KMS-11 (cell line): ENCODE measurements around the gene ADAMTS2.

Experiments
- H2AFZ ChIP-seq: fragments of 200-600 bp; sonication (generic); 2 replicates; pipeline ENCODE4 v1.6.1; 2016; ENCODE audit warnings: antibody characterized with exemption, mixed run types, low read depth
- H3K27ac ChIP-seq: fragments of 200-600 bp; sonication (generic); 2 replicates; pipeline ENCODE4 v1.6.1; 2016; ENCODE audit warnings: mild to moderate bottlenecking, mixed run types
- H3K27me3 ChIP-seq: fragments of 200-600 bp; sonication (generic); 2 replicates; pipeline ENCODE4 v1.6.1; 2017; ENCODE audit warnings: mild to moderate bottlenecking, low read depth, mixed run types, moderate library complexity; ENCODE audit not compliant: insufficient read depth
- H3K36me3 ChIP-seq: fragments of 200-600 bp; sonication (generic); 2 replicates; pipeline ENCODE4 v1.6.1; 2017; ENCODE audit warnings: mild to moderate bottlenecking, mixed run types; ENCODE audit not compliant: insufficient read depth
- H3K4me1 ChIP-seq: fragments of 200-600 bp; sonication (generic); 2 replicates; pipeline ENCODE4 v1.6.1; 2016; ENCODE audit warnings: mild to moderate bottlenecking, low read depth, mixed run types; ENCODE audit not compliant: poor library complexity, severe bottlenecking
- H3K4me2 ChIP-seq: fragments of 200-600 bp; sonication (generic); 2 replicates; pipeline ENCODE4 v1.7.0; 2016; ENCODE audit warnings: mild to moderate bottlenecking, mixed run types
- H3K4me3 ChIP-seq: fragments of 200-600 bp; sonication (generic); IDR thresholded peaks from 2 replicates; pipeline ENCODE4 v1.6.1; 2017; ENCODE audit warnings: low read depth, low read length, mixed read lengths; ENCODE audit not compliant: insufficient read depth
- H3K79me2 ChIP-seq: fragments of 200-600 bp; sonication (generic); 2 replicates; pipeline ENCODE4 v1.6.1; 2016; ENCODE audit warnings: low read depth, mixed run types; ENCODE audit not compliant: insufficient read depth
- H3K9ac ChIP-seq: fragments of 200-600 bp; sonication (generic); 2 replicates; pipeline ENCODE4 v1.6.1; 2016; ENCODE audit warnings: mild to moderate bottlenecking, mixed run types
- H4K20me1 ChIP-seq: fragments of 200-600 bp; sonication (generic); 2 replicates; pipeline ENCODE4 v1.6.1; 2016; ENCODE audit warnings: mild to moderate bottlenecking, mixed run types; ENCODE audit not compliant: insufficient read depth
- TF ChIP-seq, protein P1 (sequence below): fragments of 200-600 bp; sonication (generic); conservative IDR thresholded peaks from 2 replicates; pipeline ENCODE4 v1.6.1; 2017; ENCODE audit warnings: low read depth, mild to moderate bottlenecking, antibody characterized with exemption, low read length, moderate library complexity, mixed read lengths

The ADAMTS2 gene

DNA sequence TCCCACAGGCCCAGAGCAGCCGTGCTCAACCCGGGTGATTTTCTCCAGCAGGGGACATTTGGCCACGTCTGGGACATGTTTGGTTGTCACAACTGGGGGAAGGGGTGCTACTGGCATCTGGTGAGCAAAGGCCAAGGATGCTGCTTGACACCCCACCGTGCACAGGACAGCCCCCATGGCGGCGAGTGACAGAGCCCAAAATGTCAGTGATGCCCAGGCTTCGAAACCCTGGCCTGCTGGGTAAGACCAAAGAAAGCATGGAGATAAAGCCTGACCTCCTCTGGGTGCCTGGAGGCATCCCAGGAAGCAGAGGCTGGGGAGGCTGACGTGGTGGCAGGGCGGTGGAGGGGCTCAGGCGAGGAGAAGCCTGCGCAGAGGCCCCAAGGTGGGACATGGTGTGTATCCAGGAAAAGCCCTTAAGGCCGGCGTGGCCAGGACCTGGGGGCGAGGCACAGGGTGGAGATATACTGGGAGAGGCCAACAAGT, 218.7 kb downstream of the ADAMTS2 start:
- Histone ChIP-seq H3K27ac (no peak overlapping the region), H3K4me2 (no peak overlapping the region), H3K79me2 (no peaks in the 10 kb centered on the region), H3K4me3 (no peak overlapping the region), H2AFZ (no peak overlapping the region), H3K9ac (no peak overlapping the region), H4K20me1 (no peaks in the 10 kb centered on the region), H3K36me3 (no peaks in the 10 kb centered on the region), H3K27me3 (no peaks in the 10 kb centered on the region), H3K4me1 (no peaks in the 10 kb centered on the region)
- TF ChIP-seq, protein P1, sequence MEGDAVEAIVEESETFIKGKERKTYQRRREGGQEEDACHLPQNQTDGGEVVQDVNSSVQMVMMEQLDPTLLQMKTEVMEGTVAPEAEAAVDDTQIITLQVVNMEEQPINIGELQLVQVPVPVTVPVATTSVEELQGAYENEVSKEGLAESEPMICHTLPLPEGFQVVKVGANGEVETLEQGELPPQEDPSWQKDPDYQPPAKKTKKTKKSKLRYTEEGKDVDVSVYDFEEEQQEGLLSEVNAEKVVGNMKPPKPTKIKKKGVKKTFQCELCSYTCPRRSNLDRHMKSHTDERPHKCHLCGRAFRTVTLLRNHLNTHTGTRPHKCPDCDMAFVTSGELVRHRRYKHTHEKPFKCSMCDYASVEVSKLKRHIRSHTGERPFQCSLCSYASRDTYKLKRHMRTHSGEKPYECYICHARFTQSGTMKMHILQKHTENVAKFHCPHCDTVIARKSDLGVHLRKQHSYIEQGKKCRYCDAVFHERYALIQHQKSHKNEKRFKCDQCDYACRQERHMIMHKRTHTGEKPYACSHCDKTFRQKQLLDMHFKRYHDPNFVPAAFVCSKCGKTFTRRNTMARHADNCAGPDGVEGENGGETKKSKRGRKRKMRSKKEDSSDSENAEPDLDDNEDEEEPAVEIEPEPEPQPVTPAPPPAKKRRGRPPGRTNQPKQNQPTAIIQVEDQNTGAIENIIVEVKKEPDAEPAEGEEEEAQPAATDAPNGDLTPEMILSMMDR = no peak

DNA sequence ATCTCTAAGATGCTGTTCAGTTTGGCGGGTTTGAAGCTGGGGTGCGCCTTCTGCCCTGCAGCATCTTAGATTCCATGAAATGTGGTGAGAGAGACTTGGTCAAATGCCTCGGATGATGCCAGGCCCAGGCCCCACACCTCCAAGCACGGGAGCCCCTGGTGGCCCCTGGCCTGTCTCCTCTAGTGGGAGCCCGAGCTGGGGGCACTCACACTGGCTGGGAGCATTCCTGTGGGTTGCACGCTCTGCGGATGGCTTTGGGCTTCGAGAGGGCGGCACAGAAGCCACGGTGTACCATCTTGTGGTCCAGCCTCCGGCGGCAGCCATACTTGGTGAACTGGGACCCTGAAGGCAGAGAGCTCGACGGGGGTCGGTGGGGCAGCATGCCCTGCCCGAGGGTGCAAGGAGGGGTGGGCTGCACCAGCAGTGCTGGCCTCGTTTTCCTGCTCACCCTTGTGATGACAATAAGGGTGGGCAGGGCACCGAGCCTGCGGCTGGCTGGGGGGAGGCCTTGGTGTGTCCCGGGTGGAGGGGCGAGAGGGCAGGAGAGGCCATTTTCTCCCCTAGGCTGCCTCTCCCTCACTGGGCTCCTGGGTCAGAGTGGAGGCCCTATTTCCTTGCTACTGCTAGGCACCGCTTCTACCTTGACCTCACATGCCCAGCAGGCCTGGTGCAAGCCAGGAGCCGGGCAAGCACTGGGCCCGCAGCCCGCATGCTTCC, 219.3 kb downstream of the ADAMTS2 start:
- Histone ChIP-seq H3K4me2 (no peak overlapping the region), H3K4me1 (no peaks in the 10 kb centered on the region), H2AFZ (no peak overlapping the region), H3K27ac (no peak overlapping the region), H3K27me3 (no peaks in the 10 kb centered on the region), H4K20me1 (no peaks in the 10 kb centered on the region), H3K79me2 (no peaks in the 10 kb centered on the region), H3K4me3 (no peak overlapping the region), H3K36me3 (no peaks in the 10 kb centered on the region), H3K9ac (no peak overlapping the region)
- TF ChIP-seq, protein P1 = no peak

DNA sequence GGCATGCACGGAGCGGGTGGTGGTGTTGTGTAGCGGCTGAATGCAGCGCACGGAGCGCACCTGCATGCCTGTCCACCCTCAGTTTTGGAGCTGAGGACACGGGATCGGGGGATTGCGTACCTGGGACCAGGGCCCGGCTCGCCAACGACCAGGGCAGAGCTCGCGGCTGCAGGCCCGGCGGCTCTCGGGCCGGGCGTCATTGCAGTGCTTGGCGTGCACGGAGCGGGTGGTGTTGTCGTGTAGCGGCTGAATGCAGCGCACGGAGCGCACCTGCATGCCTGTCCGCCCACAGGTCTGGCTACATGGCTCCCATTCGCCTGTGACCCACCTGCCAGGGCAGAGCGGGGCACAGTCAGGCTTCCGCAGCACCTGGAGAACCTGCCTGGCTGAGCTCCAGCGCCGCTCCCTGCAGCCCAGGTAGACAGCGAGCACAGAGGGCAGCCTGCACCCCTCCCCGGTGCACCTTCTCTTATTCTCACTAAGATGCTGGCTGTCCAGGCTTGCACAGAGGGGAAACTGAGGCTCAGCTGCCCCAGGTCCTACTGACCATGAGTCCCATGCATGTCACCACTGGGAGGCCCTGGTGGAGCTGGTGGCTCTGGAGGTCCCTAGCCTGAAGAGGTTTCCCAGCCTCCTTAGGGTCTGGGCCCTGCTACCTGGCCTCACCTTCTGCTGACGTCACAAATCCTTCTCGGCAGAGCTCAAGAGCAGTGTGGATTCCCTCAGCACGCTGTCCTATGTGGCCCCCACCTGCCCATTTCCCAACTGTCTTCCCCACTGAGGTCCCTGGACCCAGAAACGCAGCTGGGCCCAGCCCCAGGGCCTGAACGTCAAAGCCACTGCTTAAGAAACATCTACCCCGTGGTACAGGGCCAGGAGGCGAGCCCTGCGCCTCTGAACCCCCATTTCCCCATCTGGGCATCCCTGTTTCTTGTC, 220.1 kb downstream of the ADAMTS2 start:
- H3K4me3 ChIP-seq = no peak overlapping the region
- no peak overlapping the region for H3K27ac ChIP-seq
- no peak overlapping the region for H3K4me2 ChIP-seq
- TF ChIP-seq, protein P1 = no peak
- H2AFZ ChIP-seq = no peak overlapping the region
- no peaks in the 10 kb centered on the region for H4K20me1 ChIP-seq
- H3K27me3 ChIP-seq = no peaks in the 10 kb centered on the region
- H3K36me3 ChIP-seq = no peaks in the 10 kb centered on the region
- H3K79me2 ChIP-seq = no peaks in the 10 kb centered on the region
- no peaks in the 10 kb centered on the region for H3K4me1 ChIP-seq
- no peak overlapping the region for H3K9ac ChIP-seq

DNA sequence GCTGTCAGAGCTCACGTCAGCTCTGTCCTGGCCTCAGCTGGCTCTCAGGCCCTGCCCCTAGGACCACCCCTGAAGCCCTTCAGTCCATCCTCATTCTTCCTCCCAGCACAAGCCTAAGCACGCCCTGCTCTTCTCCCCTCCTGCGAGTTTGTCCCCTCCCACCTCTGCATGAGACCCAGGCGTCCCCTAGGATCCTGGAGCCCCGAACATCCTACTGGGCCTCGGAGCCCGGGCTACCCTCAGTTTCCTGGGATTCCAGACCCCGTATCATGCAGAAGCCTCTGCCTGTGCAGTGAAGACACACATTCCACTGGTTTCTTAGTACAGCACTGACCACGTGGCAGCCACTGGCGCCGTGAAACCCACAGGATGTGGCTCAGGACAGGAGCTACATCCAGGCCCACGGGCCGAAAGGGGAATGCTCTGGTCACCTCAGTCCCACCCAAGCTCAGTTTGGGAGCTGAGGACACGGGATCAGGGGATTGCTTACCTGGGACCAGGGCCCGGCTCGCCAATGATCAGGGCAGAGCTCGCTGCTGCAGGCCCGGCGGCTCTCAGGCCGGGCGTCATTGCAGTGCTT, 220.9 kb downstream of the ADAMTS2 start:
- Histone ChIP-seq H4K20me1 (no peaks in the 10 kb centered on the region), H3K4me3 (no peak overlapping the region), H3K9ac (no peak overlapping the region), H3K4me1 (no peaks in the 10 kb centered on the region), H3K27ac (no peak overlapping the region), H3K79me2 (no peaks in the 10 kb centered on the region), H2AFZ (no peak overlapping the region), H3K27me3 (no peaks in the 10 kb centered on the region), H3K4me2 (no peak overlapping the region), H3K36me3 (no peaks in the 10 kb centered on the region)
- TF ChIP-seq, protein P1 = no peak
